NCI-H2029 (cell line): Measurements from ENCODE around the gene COL6A3.
A peak's percentile ranks its signal among the peaks of the same experiment; 100 is the strongest.
"Not testable (repeated sequence)": the region's sequence is repeated elsewhere in the genome, so short reads cannot be mapped to it uniquely, and the experiment has no call there.

Experiments
- DNase-seq: peaks from one replicate; lab custom pipeline; 2025; lab: John Stamatoyannopoulos, UW

Gene COL6A3

DNA sequence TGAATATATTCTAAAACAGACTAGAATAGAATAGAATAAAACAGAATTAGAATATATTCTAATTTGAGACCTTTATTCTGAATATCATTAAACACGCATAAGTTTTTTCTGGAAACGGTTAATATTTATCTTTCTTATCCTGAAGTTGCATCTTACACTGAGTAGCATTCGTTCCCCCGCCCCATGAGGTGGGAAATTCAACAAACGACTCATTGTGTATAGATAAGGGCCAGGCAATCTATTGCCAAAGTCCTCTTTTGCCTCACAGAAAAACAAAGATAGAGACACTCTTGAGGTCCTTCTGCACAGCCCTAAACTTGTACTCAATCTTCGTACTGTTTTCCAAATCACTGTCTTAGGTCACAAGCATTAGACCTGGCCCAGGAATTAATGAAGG lies 98.1 kb downstream of the COL6A3 start:
- DNase-seq, result no peak

DNA sequence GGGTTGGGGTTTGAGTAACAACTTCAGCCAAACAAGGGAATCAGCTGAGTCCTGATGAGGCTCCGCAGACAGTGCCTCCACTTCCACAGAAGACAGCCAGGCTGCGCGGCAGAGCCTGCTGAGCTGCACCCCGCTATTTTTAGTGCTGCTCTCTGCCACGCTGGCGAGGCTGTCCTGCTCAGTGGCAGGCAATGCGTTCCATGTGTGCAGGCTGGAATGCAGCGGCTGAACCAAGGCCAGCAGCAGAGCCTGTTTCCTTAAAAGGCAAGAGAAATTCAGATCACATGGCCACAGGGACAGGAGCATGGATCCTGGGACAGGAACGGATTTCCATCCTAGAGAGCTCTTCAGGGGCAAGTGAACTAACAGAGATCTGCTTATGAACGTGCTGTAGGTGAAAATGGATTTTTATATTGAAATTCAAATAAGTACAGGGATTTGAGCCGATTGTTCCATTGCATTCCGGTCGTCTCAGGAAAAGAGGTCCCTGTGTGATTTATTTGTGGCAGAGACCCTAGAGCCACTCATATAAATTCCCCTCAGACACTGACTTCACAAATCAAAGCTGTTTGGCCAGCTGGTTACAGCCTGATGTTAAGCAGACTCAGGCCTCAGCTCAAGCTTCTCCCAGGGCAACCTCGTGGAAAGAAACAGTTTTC lies 98.7 kb downstream of the COL6A3 start:
- DNase-seq, result no peak

DNA sequence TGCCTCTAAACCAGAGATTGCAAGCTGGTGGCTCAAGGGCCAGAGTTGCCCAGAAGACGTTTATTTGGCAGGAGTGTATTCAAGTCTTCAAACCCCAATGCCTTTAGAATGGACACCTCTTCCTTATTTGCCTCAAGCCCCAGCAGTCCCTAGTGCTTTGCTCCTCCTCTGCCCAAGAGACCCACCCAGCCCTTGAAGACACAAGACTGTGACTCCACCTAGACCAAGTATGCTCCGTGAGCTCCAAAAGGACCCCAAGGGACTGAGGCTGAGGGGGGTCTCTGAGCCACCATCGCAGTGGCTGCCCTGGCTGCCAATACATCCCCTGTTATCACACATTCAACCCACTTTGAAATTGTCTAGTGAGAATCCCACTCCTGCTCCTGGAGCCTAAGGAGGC lies 99.3 kb downstream of the COL6A3 start:
- no peak for DNase-seq

DNA sequence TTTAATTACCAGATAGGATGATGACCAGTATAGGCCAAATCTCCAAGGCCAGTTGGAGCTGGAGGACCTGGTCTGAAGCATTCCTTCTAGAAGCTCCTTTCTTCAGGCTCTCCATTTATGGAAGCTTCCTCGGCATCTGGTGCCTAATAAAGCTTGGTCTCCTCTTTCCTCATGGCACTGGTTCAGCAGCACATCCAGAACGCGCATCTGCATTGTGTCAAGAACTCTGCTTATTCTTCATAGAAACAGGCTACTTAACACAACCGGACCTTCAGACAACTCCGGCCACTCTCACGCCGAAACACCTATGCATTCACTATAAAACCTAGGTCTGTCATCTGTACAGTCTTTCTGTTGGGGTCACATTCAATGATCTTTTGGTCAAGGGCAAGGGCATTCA lies 99.8 kb downstream of the COL6A3 start:
- no peak for DNase-seq

DNA sequence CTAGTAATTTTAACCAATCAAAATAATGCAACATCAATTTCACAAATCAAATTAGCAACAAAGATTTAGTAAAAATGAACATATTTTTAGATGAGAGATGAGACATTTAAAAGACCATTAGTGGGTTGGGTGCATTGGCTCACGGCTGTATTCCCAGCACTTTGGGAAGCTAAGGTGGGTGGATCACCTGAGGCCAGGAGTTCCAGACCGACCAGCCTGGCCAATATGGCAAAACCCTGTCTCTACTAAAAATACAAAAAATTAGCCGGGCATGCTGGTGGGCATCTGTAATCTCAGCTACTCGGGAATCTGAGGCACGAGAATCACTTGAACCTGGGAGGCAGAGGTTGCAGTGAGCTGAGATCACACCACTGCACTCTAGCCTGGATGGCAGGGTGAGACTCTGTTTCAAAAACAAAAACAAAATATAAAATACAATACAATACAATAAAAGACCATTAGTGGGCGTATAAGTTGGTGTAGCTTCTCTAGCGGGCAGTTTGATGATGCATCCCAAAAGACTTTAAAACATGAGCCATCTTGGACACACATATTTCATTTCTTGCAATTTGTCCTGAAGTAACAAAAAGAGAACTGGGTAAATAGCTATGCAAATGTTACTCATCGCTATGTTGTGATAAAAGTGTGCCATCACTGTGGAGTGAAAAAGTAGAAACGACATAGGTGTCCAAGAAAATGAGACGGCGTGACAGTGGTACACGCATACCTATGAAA lies 101.8 kb downstream of the COL6A3 start:
- DNase-seq, result no peak

DNA sequence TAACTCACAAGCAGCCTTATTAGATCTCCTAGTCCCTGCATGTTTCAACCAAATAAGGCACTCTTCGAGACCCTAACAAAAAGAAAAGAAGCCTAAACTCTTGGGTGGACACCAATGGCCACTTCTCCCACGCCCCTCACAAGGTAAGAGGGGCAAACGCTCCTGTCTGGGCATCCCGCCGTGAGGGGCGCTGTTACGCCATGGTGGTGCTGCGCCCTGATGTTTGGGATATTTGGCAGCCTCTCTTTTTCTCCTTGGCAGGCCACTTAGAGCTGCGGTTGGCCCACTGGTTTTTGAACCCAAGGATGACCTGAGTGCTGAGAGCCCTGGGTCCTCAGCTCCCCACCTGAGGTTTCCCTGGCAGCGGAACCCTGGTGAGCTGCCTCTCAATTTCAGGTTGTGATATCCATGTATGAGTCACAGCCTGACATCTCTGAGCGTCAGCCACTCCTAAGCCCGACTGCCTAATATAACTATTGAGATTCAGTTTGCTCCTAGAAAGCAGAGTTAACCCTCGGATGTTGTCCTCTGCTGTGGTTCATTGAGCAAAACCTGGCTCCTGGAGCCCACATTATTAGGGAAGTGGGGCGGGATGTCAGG lies 103.3 kb downstream of the COL6A3 start:
- no peak for DNase-seq

DNA sequence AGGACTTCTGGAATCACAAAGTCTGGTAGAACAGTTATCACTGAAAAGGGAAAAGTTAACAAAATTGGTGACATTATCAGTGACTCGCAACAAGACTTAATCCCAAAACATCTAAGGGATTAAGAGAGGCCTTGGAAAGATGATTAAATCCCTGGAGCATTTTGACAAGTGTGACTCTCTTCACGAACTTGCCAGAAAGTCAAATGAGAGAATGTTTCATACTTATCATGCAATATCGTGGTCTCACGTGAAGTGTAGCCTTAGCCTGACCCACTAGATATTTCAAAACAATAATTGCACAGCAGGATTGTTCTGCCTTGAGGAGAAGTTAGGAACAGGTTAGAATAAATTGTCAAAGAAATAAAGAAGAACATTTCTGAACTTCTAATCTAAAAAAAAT lies 104.5 kb downstream of the COL6A3 start:
- DNase-seq, result no peak

DNA sequence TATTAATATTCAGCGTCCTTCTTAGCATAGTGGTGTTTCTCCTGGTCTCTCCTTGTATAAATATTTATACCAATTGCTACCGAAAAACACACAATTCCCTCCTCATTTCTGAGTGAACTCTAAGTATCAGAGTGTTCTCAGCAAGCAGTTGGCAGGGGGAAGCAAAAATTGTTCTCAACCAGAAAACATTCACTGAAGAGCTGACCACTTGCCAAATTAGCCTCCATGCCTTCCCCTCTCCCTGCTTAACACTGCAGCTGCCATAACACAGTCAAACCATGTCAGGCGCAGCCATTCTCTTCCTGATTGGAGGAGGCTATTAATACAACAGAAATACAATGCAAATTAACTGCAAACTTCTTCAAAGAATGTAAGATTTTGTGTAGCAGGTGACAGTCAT lies 105.0 kb downstream of the COL6A3 start:
- no peak for DNase-seq

DNA sequence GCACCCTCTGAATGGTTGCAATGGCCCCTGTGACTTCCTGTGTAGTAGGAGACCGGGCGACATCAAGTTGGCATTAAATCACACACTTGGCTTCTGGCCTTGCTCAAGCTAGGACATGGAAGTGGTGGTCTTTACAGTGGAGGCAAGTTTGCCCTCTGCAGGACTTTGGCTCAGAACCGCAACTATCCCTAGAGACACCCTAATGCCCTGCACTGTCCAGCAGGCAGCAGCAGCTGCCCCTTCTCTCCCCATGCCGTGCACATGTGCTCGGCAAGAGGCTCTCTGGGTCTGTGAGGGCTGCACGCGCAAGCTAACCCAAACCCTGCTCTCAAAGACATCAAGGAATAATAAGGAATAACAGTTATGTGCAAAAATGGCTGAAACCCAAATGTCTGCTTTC lies 106.5 kb downstream of the COL6A3 start:
- DNase-seq, result no peak

DNA sequence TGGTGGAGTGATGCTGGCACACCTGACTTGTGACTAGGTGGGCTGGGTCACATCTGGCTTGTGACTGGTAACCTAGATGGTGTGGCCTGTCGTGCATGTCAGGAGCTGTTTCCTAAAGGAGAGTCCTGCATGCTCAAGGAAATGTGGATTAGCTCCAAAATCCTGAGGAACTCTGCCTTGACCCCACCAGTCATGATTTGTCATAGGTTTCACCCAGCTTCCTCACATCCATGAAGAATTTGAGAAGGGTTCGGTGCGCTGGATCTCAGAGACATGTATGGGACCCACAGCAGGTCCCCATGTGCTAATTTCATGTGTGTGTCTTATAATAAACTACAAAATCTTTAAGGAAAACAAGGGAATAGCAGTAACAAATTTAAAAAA lies 107.2 kb downstream of the COL6A3 start:
- no peak for DNase-seq

DNA sequence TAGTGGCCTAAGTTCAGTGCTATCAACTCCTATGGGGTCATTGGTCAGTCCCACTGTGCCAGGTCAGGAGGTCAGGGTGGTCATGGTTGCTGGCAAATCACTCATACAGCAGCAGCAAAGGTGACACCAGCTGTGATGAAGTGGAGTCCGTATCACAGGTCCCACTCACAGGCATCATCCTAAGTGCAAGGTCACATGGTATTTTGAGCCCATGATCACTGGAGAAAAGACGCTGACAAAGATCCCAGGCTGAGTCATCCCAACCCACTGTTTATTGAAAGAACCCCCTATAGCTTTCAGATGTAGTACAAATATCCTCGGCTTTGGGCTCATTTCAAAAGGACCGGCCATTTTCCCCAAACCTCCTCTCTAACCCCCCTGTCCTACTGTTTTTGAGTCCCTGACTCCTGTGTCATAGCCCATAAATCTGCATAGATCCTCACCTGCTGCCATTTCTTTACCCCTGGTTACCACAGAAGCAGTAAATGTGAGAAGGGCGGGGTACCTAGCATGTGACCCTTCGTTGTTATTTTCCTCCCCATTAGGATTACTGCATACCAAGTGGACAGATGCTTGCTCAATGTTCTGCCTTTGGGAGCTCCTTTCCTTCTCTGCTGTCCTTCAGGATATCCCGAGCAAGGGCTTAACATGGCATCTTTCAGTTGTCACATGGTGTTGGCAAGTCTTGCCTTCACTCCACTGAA lies 107.7 kb downstream of the COL6A3 start:
- DNase-seq, result no peak

DNA sequence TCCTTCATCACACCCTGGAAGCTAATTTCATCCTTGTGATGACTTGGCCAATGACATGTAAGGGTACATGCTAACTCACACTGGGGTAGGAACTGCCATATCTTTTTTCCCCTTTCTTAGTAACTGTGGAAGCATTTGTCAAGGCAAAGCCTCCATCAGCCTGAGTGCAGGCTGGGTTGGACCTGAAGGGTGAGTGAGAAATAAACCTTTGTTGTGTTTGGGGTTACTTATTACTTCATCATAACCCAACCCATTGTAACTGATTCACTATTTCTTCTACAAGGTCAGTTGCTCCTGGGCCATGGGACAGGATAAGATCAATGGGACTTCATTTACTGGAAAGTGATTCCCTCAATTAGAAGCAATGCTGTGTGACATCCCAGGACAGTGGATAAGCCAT lies 108.4 kb downstream of the COL6A3 start:
- DNase-seq, result no peak

DNA sequence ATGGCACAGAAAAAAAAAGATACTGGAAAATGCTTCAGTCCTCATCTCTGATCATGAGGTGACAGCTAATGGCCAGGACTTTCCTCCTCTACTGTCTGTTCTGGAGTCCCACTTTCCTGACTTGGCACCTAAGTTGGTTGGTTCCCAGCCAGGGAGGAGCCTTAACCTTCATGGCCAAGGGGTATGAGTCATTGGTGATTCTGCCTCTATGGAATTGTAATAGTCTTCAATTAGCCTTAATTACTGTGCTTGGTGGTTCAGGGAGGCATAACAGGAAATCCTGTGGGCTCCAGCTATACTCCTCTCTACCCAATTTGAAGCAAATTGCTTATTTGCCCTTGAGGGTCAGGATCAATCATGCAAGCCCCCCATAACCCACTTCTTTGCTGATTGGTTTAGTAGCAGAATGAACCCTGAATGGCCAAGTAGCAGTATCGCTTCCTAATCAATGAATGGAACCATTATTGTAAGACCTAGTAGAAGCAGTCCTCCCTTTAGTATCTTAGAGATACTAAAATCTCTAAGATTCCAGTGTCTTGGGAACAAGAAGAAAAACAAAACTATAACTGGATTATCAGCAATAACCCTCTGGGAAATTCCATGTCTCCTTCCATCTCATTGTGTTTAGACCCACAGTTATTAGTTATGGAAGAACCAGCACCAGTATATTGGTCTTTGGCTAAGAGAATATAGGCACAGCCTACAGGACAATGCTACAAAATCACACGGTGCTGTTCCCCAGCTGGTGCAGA lies 109.0 kb downstream of the COL6A3 start:
- no peak for DNase-seq

DNA sequence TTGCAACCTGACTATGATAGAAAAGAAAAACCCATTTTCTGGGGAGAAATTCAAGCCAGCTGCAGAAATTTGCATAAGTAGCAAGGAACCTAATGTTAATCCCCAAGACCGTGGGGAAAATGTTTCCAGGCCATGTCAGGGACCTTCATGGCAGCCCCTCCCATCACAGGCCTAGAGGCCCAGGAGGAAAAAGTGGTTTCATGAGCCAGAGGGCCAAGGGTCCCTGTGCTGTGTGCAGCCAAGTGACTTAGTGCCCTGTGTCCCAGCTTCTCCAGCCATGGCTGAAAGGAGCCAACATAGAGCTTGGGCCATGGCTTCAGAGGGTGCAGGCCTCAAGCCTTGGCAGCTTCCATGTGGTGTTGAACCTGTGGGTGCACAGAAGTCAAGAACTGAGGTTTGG lies 110.7 kb downstream of the COL6A3 start:
- DNase-seq, result not testable (repeated sequence)

DNA sequence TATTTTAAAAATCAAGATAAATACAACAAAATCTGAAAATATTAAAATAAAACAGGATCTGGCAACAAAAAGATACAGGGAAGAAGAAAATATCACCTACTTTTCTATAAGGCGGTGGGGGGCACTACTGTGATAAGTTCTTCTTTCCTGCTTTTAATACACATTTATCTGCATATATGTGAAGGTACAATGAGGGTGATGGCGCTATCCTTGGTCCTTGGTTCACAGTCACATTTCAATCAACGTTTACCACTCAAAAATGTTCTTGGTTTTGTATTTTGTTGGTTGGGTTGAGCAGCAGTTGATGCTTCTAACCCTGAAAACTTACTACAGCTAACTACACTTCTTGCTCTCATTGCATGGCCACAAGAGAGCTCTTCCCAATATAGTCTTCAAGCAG lies 112.4 kb downstream of the COL6A3 start:
- no peak for DNase-seq

DNA sequence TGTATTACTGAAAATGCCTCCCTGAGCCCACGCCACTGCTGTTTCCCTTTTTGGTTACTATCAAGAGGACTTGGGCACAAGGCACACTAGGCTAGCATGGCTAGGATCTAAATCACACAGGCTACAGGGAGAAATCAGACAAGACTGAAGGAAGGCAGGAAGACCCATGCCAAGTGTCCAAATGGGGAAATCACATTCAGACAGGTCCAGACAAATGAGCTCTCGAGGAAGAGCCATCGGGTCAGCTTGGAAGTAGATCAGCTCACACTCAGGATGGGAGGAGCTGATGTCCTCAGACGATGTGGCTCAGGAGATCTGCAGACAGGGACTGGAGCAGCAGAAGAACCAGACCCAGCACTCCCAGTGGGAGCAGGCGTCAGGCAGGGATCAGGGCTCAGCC lies 113.2 kb downstream of the COL6A3 start:
- no peak for DNase-seq

DNA sequence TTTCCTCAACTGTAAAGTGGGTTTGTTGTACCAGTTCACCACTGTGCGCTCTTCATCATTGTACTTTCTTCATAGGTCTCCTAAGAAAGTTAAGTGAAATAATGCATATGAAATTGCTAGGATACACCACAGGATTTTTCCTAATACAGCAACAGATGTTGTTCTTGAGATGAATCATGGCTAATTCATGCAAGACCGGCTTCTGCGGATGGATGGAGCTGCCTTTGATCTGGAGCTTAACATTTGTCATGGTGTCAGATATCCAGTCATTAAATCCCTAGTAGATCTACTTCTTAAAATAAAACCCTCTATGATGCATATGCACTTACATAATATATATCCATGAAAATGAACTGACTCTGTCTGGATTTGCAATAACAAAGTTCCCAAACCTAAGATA lies 114.1 kb downstream of the COL6A3 start:
- no peak for DNase-seq

DNA sequence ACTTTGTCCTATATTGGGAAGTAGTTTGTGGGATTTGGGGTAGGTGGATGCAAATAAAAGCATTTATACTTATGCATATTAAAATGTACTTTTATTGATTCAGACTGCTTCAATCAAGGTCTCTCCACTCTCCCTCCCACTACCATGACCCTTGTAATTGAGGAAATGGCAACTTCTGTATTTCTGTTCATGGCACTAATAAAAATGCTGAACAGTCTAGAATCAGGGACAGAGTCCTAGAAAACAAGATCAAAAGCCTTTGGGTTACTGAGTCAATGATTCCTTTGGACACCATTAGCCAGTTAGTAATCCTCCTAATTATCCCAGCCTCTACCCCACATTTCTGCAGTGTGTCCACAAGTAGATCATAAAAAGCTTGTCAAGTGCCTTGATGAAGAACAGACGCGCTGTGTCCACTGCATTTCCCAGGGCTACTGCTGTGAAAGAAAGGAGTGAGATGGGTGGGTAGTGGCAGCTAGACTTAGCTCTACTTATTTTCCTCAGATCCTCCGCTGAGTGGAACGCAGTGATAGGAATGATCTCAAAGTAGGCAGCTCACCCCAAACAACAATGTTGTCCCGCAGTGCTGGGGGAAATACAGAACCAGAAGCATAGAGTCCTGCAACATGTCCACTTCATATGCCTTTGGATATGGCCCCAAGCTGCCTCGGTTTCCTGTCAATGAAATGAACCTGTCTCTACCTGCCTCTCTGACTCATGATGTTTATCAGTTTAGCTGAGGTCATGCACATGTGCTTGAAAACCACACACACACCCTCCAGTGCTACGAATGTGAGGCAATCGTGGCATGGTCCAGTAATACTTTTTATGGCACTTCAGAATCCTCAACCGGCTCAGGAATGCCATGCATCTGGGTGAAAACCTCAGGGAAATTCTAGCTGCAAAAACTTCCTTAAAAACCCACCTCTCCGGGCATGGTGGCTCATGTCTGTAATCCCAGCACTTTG lies 115.5 kb downstream of the COL6A3 start:
- DNase-seq, result peak; percentile 36

DNA sequence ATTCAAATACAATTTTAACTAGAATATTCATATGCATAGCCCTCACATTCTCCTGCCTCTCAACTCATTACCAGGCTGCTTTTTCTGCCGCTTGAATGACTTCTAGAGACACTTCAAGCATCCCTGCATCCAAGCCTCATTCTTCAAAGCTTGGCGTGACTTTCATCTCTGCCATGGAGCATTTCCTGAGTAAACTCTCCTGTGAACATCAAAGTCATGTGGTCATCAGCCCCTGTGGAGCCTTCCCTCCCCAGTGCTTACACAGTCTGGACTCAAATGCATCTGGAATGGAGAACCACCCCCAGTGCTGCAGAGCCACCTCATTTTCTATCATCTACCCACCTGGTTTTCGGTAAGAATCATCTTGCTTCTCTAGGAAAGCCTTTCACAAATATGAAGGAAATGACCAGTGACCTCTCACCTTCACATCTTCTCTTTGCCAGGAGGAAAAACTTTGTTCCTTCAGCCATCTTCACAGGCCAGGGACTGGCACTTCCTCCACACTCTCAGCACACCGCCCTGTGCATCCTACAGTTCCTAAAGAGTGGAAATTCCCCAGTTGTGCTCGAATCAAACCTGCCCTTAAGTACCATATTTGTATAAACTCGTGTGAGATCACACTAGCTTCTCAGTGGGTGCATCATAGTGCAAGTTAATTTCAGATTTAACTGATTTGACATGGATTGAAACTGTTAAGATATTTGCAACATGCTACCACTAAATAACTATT lies 116.4 kb downstream of the COL6A3 start:
- DNase-seq, result no peak

DNA sequence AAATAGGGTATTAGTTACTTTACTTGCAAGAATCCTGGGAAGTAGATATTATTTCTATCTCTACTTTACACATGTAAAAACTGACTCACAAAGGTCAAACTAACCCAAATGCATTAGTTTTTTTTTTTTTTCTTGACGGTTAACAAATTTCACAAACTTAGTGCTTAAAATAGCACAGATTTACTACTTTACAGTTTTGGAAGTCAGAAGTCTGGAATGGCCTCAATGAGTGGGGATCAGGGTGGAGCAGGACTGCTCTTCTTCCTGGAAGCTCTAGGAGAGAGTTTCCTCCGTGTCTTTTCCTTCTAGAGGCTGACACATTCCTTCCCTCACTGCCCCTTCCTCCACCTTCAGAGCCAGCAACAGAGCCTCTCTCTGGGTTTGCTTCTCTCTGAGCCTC lies 117.2 kb downstream of the COL6A3 start:
- DNase-seq, result no peak
